Activated CD4-positive, CD25-positive, alpha-beta regulatory T cell treated with anti-CD3 and anti-CD28 coated beads, Interleukin-2, amount 50 U/mL, for 16 hours (primary cell): Measurements from ENCODE around the gene RHEB.

Source experiments
- DNase-seq: peaks from one replicate; pipeline ENCODE4 v3.0.0-alpha.2; 2020; ENCODE audit warnings: low read depth, low spot score

Gene RHEB

DNA sequence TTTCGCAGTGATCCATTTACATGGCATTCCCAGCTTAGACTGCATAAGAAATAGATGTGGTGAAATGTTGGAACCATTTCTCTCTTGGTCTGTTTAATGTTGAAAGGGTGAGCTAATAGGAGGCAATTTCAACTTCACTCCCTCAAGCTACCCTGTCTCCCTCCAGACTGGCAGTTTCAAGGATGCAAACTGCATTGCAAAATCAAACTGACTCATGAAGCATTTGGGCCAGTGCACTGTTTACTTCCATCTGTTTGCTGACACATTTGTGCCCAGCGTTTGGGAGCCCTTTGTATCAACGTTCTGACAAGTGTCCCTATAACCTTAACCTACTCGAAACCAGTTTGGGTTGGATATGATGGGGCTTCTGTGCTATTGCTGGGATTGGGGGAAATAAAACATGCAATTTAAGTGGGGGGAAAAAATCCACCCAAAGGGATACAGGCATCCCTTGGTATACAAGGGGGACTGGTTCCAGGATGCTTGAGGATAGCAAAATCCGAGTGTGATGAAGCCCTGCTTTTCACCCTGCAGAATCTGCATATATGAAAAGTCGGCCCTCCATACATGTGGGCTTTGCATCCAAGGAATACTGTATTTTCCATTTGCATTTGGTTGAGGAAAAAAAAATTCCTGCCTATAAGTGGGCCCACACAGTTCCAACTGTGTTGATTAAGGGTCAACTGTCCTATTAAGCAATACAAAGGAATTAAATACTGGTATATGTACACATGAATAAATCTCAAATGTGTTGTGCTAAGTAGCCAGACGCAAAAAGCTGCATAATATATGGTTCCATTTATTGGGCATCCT, 15.6 kb downstream of the RHEB start:
- no peak for DNase-seq

DNA sequence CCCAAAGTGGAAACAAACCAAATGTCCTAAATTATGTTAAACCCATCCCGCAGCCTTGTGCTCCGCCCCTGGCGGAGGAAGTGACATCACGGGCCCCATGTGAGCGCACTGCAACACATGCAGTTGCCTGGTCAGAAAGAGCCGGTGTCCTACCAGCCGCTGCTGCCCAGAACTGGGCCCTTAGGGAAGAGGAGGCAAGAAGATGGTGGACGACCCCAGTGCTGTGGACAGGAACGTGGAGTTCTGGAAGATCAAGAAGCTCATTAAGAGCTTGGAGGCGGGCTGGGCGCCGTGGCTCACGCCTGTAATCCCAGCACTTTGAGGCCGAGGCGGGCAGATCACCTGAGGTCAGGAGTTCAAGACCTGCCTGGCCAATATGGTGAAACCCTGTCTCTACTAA, 18.0 kb downstream of the RHEB start:
- DNase-seq, result no peak

DNA sequence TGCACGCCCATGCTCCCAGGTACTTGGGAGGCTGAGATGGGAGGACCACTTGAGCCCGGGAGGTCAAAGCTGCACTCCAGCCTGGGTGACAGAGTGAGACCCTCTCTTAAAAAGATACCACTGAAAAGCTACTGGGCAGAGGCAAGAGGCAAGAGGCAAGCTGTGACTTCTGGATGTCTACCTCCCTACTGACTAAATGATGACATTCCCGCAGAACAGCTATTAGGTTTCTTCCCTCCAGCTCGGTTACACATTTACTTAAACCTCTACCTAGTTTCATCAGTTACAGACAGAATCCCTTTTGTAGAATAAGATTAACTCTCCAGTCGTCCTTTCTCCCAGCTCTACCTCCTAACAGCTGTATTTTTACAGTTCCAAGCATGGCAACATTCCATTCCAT, 21.2 kb downstream of the RHEB start:
- DNase-seq, result no peak

DNA sequence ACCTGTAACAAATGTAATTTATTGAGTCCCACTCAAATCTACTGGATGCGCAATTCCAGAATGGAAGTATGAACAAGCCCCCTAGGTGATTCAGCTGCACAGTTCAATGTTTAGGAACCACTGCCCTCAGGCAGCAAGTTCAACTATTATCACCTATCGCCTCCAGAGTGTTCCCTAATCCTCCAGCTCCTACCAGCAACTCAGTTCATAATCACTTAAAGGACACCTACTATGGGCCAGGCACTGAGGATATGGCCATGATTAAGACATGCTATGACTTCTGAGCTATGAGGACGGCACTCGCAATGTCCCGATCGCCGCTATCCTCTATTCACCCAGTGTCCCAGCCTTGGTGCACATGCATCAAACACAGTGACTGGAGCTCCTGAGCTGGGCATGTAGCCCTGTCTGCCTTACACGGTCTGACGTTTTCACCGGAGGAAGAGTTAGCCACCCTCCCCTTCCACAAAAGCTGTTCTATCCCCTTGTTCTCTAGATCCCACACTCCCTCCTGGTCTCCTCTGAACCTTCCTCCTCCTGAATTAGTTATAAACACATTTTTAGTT, 22.3 kb downstream of the RHEB start:
- DNase-seq, result no peak

DNA sequence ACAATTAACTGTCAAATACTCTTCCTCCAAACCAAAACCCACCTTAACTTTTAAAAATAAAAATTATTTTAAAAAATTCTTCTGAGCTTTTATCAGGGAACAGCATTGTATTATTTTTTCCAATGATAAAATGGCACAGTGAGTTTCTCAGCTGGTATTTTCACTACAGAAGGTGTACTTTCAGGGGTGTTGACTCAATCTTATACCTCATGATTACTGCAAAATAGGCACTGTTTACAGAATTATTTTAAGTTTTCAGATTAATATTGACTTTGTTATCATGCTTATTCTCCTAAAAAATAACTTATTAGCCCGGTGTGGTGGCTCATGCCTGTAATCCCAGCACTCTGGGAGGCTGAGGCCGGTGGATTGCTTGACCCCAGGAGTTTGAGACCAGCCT, 24.3 kb downstream of the RHEB start:
- no peak for DNase-seq

DNA sequence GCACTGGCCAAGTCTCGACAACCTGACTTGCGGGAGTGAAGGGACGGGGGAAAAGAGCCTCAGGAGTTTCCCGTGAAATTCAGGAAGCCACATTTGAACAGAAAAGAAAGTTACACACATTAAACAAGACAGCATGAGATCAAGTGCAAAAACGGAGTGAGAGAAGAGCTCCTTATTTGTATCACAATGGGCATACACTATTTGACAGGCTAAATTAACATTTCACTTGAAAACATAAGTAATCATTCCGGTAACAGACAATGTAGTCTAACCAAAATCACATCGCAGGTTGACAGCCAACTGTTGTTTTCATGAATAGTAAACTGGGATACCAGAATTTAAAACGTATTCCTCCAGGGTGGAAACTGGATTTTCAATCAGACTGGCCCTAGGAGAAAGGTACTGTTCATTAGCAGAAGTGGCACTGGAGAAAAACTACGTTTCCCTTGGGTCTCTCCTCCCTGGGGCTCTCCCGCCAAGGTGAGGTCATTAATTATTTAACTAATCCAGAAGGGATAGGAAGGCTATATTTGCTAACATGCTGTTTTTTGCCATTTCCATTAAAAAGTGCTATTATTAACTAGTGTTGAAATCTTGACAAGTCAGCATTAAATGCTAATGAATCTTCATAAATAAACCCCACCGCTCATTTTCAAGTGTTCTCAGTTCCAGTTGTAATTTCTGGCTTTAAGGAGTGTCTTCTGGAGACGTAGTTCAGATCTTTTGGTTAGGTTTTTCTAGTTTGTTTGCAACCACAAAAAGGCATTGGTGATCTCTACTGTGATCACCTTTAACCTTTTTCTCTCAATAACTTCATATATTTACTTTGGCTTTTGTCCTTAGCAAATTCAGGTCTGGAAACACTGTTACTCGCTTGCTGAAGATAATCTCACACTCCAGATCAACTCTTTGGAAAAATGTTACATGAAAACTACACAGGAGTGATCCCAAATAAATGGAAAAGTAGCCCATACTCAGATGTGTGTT, 25.1 kb downstream of the RHEB start:
- no peak for DNase-seq

DNA sequence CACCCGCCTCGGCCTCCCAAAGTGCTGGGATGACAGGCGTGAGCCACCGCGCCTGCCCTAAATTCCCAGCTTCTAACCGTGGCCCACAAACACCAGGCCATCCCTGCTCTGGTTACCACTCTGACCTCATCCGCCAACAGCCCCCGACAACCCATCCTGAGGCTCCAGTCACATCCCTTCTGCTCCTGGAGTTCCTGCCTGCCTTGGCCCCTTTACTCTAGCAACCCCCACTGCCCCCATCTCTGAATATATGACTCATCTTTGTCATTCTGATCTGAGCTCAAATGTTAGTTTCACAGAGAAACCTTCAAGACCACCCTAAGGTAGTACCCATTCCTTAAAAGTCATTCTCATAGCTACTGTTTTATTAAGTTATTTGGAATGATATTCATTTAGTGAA, 26.6 kb downstream of the RHEB start:
- DNase-seq, result no peak

DNA sequence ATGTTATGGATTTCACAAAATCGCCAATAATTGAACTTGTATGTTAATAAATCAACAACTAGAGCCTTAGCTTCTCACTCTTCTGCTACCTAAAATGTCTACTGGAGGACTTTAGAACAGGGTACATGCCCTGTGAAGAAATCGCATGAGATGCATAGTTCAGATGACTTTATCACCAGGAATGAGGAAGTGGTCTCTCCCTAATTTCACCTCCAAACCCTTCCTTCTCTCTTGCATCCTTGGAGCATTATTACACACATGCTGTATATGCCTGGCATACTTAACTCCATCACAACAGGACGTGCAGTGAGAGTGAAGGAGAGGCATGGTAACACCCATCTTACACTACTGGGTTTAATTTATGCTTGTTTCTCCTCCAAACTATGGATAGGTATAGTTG, 27.8 kb downstream of the RHEB start:
- DNase-seq, result no peak

DNA sequence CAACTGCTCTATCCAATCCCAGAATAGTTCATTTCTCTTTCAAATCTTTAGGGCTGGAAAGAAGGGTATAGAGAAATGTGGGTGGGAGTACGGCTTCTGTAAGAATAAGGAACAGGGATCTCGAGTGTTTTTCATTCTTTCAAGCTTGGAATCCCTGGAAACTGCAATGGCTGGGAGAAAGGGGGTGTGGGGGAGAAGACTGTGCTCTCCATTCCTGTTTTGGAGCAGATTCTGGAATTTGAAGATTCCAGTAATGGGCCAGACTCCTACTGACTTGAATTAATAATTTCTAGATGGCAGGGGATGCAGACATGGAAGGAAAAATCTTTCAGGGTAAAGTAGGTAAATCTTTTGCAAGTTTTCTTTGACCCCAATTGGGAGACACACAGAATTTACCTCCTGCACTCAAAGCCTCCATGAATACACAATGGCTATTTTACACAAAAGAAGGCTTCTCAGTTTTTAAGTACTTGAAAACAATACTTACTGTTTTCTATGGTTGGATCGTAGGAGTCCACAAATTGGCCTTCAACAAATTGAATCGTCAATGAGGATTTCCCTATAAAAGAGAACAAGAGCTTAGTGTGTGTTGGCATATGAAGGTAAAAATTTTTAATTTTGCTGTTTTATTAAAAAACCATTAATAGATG, 29.1 kb downstream of the RHEB start:
- no peak for DNase-seq

DNA sequence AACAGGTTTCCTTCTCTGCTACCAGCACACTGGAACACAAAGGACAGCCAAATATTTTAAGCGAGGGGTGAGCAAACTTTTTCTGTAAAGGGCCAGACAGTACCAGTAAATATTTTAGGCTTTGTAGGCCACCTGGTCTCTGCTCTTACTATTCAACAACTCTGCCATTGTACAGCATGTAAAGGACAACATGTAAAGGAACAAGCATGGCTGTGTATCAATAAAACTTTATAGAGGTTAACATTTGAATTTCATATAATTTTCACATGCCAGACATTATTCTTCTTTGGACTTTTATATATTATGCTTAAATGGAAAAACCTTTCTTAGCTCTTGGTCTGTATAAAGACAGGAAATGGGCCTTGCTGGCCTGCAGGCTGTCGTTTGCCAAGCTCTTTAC, 30.2 kb downstream of the RHEB start:
- DNase-seq, result no peak

DNA sequence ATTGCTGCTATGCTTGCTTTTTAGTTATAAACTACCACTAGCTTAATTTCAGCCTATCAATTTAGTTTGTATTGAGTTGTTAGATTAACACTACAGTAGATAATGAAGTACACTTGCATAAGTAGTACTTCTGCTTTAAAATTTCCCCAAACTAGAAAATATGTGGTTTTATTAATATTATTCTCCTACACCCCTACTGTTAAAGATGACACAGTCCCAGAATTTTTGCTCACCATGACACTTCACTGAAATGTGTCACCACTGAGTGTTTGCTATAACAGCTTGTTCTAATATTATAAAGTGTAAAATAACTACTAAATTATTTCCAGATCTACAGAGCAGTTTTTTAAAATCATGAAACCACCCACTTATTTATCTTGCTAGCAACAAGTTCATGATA, 31.6 kb downstream of the RHEB start:
- DNase-seq, result no peak

DNA sequence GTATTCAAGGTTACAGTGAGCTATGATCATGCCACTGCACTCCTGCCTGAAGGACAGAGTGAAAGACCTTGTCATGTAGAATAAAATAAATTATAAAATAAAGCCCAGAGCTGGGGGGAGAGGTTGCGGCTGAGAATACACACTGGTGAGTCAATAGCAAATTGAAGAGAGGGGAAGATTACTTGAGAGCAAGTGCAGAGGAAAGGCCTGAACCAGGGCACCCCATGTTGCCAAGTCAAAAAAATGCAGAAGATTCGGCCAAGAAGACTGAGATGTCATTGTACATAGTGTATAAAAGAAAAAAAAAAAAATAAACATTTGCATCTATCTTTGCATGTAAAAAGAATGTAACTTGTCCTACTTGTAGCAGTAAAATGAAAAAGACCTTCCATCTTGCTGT, 32.5 kb downstream of the RHEB start:
- DNase-seq, result no peak

DNA sequence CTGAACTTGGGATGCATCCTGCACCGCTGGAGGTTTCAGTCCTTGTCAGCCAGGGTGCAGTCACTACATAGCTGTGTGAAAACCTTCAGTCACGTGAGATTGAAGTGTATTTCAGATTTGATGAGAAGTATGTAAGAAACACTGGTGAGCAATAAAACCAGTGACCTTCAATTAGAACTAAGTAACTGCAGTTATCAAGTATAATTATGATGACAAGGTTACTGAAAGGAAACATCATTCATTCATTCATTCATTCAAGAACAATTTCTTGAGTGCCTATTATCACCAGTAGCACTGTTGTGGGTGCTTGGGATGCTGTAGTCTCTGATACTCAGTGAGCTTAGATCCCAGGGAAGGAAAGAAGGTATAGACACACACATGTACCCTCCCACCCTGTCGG, 33.6 kb downstream of the RHEB start:
- no peak for DNase-seq

DNA sequence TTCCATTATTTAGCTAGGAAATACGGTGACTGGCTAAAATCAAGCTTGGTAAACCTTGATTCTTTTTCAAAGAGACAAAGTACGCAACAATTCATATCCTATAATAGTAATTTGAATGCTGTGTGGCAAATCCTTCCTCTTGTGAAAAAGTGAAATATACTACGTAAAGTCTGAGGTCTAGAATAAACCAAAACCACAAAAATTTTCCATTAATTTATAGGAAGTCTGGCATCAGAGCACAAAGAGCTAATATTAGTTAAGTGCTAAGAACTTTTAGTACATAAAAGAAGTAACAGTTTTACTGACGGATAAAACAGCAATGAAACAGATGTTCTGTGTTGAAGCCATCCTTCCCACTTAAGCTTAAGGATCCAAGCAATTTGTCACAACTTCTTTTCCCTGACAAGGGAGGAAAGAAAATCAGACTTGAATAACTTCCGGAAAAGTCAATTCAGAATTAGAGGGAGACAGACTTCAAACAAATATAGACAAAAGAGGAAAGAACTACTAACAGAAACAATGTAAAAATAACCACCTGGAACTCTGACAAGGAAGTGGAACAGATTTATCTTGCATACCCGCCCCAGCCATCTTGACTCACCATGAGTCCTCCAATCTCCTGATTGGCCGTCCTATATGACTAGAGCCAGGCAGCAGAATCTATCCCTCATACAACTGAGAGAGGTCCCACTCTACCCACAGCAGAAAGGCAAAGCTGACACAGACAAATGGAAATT, 34.6 kb downstream of the RHEB start:
- DNase-seq, result no peak

DNA sequence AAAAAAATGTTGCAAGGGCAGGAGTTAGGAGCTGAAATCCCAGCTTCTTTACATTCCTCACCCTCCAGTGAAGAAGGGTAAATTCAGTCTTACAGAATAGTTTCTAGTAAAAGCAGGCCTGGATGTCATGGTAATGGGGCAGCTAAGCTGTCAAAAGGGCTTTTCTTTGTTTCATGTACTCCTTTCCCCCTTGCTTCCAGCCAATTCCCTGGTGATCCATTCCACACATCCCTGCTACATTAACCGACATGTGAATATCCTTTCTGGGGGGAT, 36.0 kb downstream of the RHEB start:
- DNase-seq, result no peak

DNA sequence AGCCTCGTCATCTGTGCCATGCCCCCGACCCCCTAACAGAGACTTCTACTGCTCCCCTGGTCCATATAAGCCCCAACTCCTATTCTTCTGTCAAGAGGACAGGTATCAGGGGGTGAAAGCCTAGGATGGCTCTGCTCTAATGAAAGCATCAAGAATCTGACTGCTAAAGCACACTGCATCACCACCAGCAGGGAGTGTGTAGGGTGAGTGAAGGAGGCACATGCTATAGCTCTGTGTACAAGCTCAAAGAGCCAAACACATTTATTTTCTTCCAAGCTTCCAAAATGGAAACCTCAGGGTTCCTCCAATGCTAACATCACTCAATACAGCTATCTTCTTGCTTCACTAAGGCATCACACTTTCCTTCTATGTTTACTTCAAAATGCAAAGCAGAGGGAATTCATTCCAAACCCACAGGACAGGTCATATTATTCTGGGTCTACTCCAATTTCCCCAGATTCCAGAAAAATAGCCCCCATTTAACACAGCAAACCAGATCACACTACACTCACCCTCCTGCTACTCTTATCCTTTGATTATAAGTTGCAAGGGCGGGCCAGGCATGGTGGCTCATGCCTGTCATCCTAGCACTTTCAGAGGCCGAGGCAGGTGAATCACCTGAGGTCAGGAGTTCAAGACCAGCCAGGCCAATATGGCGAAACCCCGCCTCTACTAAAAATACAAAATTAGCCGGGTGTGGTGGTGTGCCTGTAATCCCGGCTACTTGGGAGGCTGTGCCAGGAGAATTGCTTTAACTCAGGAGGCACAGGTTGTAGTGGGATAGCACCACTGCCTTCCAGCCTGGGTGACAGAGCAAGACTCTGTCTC, 36.6 kb downstream of the RHEB start:
- no peak for DNase-seq

DNA sequence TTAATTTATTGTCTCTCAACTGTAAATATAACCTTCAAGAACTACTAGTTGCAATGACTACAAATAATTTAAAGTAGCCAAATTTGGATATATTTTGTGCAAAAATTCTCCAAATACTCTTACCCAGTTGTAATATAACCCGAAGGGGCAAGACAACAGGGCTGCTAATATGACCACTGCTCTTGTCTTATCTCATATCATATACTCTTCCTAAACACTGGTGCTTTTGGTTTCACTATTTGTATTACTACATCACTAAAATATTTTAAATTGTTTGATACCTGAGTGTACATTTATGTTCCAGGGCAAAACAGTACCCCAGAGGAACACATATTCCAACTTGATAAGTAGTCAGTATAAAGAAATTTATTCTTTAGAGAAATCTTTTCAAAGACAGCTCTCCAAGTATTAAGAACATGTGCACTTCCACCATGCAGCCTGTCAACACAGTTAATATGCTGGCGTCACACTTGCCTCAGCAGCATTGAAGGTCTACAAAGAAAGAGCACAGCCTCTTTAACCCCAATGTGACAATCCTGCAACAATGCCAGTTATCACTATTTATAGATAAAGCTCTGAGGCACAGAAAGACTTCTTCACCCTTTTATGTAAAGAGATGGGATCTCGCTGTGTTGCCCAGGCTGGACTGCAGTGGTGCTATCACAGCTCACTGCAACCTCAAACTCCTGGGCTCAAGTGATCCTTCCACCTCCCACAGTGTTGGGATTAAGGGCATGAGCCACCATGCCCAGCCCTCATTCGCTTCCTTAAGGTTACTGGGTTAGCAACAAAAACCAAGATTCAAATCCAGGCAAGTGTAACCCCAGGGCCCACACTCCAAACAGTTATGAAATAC, 37.8 kb downstream of the RHEB start:
- no peak for DNase-seq

DNA sequence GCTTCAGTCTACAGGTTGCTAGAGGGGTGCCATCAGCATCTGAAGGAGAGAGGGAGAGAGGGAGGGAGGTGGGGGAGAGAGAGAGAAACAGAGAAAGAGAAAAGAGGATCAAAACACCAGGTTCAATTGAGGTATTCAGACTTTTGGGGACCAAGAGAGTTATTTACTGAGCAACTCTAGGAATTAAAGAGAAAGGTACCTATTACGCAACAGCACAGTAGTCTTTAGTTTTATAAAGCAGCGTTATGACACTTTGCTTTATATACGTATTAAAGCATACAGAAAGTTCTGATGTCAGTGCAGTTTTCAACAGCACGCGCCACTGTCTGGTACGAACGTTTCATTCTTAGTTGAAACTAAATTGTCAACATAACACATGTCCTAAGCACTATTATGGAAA, 41.8 kb downstream of the RHEB start:
- no peak for DNase-seq

DNA sequence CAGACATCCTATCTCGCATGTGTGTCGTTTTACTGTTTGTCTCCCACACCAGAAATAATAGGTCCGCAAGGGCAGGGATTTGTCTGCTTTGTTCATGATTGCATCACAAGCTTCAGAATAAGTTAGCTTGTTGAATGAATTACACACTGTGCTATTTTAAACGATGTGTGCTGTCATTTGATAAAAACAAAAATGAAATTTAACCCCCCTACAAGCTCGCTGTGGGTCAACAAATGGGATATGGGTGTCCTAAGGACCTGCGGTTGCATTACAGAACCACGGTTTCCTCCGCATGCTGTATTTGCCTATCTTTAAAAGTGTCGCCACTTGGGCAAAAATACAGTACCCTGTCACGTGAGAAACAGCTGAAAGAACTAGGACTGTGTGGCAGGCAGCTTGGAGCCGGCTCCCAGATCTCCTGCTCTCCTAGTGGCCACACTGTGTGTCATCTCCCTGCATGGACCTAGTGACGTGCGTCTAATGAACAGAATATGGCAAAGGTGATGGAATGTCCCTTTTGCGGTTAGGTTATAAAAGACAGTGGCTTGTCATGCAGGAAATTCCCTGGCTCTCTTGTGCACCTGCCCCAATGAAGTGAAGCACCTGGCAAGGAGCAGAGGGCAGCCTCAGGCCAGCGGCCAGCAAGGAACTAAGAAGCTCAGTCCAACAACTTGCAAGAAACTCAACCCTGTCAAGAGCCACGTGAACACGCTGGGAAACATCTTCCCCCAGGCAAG, 46.9 kb downstream of the RHEB start:
- no peak for DNase-seq
